Loucy (cell line): Measurements from ENCODE around the gene HOXC12.

Source experiments
- H2AFZ ChIP-seq: fragments of 200-600 bp; sonication (generic); 2 replicates; pipeline ENCODE4 v1.6.0; 2016; ENCODE audit warnings: antibody characterized with exemption, mild to moderate bottlenecking, low read length, moderate library complexity
- H3F3A ChIP-seq: fragments of 200-600 bp; 2 replicates; pipeline ENCODE4 v1.6.0; 2016; ENCODE audit warnings: antibody characterized with exemption, low read depth, mild to moderate bottlenecking
- H3K27me3 ChIP-seq: fragments of 200-600 bp; sonication (generic); 2 replicates; pipeline ENCODE4 v1.6.1; 2014; ENCODE audit warnings: low read length, mild to moderate bottlenecking; ENCODE audit not compliant: insufficient read depth, poor library complexity, severe bottlenecking
- H3K36me3 ChIP-seq: fragments of 200-600 bp; sonication (generic); 2 replicates; pipeline ENCODE4 v1.6.1; 2016; ENCODE audit warnings: low read length; ENCODE audit not compliant: insufficient read depth
- H3K4me1 ChIP-seq: fragments of 200-600 bp; sonication (generic); 2 replicates; pipeline ENCODE4 v1.5.1; 2014; ENCODE audit warnings: low read length, mild to moderate bottlenecking; ENCODE audit not compliant: insufficient read depth, poor library complexity, severe bottlenecking
- H3K4me2 ChIP-seq: fragments of 200-600 bp; sonication (generic); 2 replicates; pipeline ENCODE4 v1.6.0; 2014; ENCODE audit warnings: antibody characterized with exemption, low read length, low read depth, mild to moderate bottlenecking; ENCODE audit not compliant: poor library complexity, severe bottlenecking
- H3K4me3 ChIP-seq: fragments of 200-600 bp; sonication (generic); 2 replicates; pipeline ENCODE4 v1.5.1; 2014; ENCODE audit warnings: low read length, mild to moderate bottlenecking, mixed read lengths; ENCODE audit not compliant: poor library complexity, severe bottlenecking
- H3K79me2 ChIP-seq: fragments of 200-600 bp; sonication (generic); 2 replicates; pipeline ENCODE4 v1.6.1; 2014; ENCODE audit warnings: low read length; ENCODE audit not compliant: insufficient read depth
- H3K9ac ChIP-seq: fragments of 200-600 bp; sonication (generic); 2 replicates; pipeline ENCODE4 v1.6.0; 2014; ENCODE audit warnings: mild to moderate bottlenecking, low read depth, low read length, moderate library complexity; ENCODE audit not compliant: poor library complexity, severe bottlenecking
- H3K9me2 ChIP-seq: fragments of 200-600 bp; sonication (generic); replicated peaks from 2 replicates; pipeline ENCODE4 v1.6.1; 2016; ENCODE audit warnings: low read depth, low read length, mixed read lengths
- H3K9me3 ChIP-seq: fragments of 200-600 bp; sonication (generic); 2 replicates; pipeline ENCODE4 v1.6.1; 2014; ENCODE audit warnings: mild to moderate bottlenecking, antibody characterized with exemption, low read length, low read depth; ENCODE audit not compliant: insufficient read depth
- H4K20me1 ChIP-seq: fragments of 200-600 bp; sonication (generic); 2 replicates; pipeline ENCODE4 v1.6.0; 2014; ENCODE audit warnings: antibody characterized with exemption, low read length, mild to moderate bottlenecking; ENCODE audit not compliant: insufficient read depth, poor library complexity, severe bottlenecking
- CTCF ChIP-seq: fragments of 200-600 bp; sonication (generic); conservative IDR thresholded peaks from 2 replicates; pipeline ENCODE4 v1.5.1; 2014; ENCODE audit warnings: mild to moderate bottlenecking, antibody characterized with exemption, low read length
- EZH2phosphoT487 ChIP-seq: fragments of 200-600 bp; IDR thresholded peaks from 2 replicates; pipeline ENCODE4 v1.6.1; 2018; ENCODE audit warnings: antibody characterized with exemption, mild to moderate bottlenecking, moderate library complexity, borderline replicate concordance

HOXC12 gene

GRCh38 chr12:53960187-53961024 lies 5.7 kb downstream of the HOXC12 start:
- TF ChIP-seq EZH2phosphoT487 (no peak), CTCF (no peak)
- Histone ChIP-seq H3K9ac (no peak overlapping the region), H2AFZ (no peak overlapping the region), H3K4me1 (peaks cover 56% of the 10 kb centered on the region), H4K20me1 (no peaks in the 10 kb centered on the region), H3F3A (0 out of 2 replicates have a peak, but pooled peaks cover 3% of the 10 kb centered on the region), H3K4me3 (no peak overlapping the region), H3K79me2 (no peaks in the 10 kb centered on the region), H3K36me3 (no peaks in the 10 kb centered on the region), H3K9me2 (no peaks in the 10 kb centered on the region), H3K27me3 (no peaks in the 10 kb centered on the region), H3K9me3 (no peaks in the 10 kb centered on the region), H3K4me2 (no peak overlapping the region)

GRCh38 chr12:53961025-53961761 lies 6.5 kb downstream of the HOXC12 start:
- Histone ChIP-seq H3K36me3 (no peaks in the 10 kb centered on the region), H2AFZ (no peak overlapping the region), H3K4me2 (no peak overlapping the region), H3F3A (0 out of 2 replicates have a peak, but pooled peaks cover 3% of the 10 kb centered on the region), H4K20me1 (no peaks in the 10 kb centered on the region), H3K79me2 (peaks cover under 1% of the 10 kb centered on the region), H3K9me2 (no peaks in the 10 kb centered on the region), H3K4me1 (peaks cover 50% of the 10 kb centered on the region), H3K9ac (no peak overlapping the region), H3K9me3 (no peaks in the 10 kb centered on the region), H3K4me3 (no peak overlapping the region), H3K27me3 (no peaks in the 10 kb centered on the region)
- TF ChIP-seq CTCF (no peak), EZH2phosphoT487 (no peak)

- H3F3A ChIP-seq: 0 out of 2 replicates have a peak, but pooled peaks cover 3% of the 10 kb centered on the region
- H3K36me3 ChIP-seq: no peaks in the 10 kb centered on the region
- H3K4me2 ChIP-seq: peak overlapping the region; percentile 13
- no peak overlapping the region for H2AFZ ChIP-seq
- no peak overlapping the region for H3K4me3 ChIP-seq
- H3K9ac ChIP-seq: peak overlapping the region; percentile 15
- TF ChIP-seq CTCF: no peak
- no peak for TF ChIP-seq EZH2phosphoT487
- H4K20me1 ChIP-seq: no peaks in the 10 kb centered on the region
- no peaks in the 10 kb centered on the region for H3K9me3 ChIP-seq
- no peaks in the 10 kb centered on the region for H3K9me2 ChIP-seq
- no peaks in the 10 kb centered on the region for H3K27me3 ChIP-seq
- H3K79me2 ChIP-seq: peaks cover 16% of the 10 kb centered on the region
- H3K4me1 ChIP-seq: peaks cover 45% of the 10 kb centered on the region
These were observed 8.3 kb downstream of the HOXC12 start for GRCh38 chr12:53963005-53963404.
